Measurements from ENCODE around the gene OR56A3. TPM values are rescaled to one million over a fixed set of nuclear protein-coding genes. Genes with fewer than 3 reads are reported as not detected.

Gene OR56A3
- total and polyA plus RNA-seq, 2 of the 4 experiments (the other 2 are of a cell fraction) = not detected

GRCh38 chr11:5930614-5931013 lies 11.4 kb upstream of the OR56A3 start:
- Histone ChIP-seq H2BK15ac (ENCODE audit: low read depth, low read length) (no peak overlapping the region), H3K9ac (ENCODE audit: low read depth, low read length) (no peak overlapping the region), H3K27me3 (ENCODE audit: control insufficient read depth, insufficient read depth, low read length) (no peaks in the 10 kb centered on the region), H4K91ac (ENCODE audit: insufficient read depth, low read depth, low read length) (no peak overlapping the region), H2AK9ac (replicated peaks; ENCODE audit: low read depth, low read length, poor library complexity) (no peak overlapping the region), H4K20me1 (ENCODE audit: insufficient read depth, low read length) (no peaks in the 10 kb centered on the region), H2BK20ac (ENCODE audit: low read depth, low read length) (no peak overlapping the region), H2BK120ac (ENCODE audit: low read depth, low read length) (no peak overlapping the region), H3K14ac (replicated peaks; ENCODE audit: low read depth, low read length) (no peak overlapping the region), H3K27ac (ENCODE audit: insufficient read depth, low read length) (no peak overlapping the region), H3K9me3 (ENCODE audit: control insufficient read depth, insufficient read depth, low read length) (peaks cover 43% of the 10 kb centered on the region), H3K36me3 (ENCODE audit: control insufficient read depth, insufficient read depth, low read length) (no peaks in the 10 kb centered on the region), H3K18ac (ENCODE audit: low read depth, low read length) (no peak overlapping the region), H2AFZ (replicated peaks; ENCODE audit: low read length, poor library complexity) (no peak overlapping the region), H3K4me3 (ENCODE audit: insufficient read depth, low read depth, low read length) (no peak overlapping the region), H3K56ac (ENCODE audit: extremely low read depth, insufficient read depth, low read length) (no peak overlapping the region), H3K9me1 (ENCODE audit: insufficient read depth, low read length) (no peaks in the 10 kb centered on the region), H4K8ac (ENCODE audit: low read depth in 2 of 2, low read length in 2 of 2) (no peak overlapping the region), H3K79me1 (ENCODE audit: low read depth in 1 of 2, low read length in 2 of 2) (no peaks in the 10 kb centered on the region), H3K4me2 (ENCODE audit: low read depth, low read length) (no peak overlapping the region), H2AK5ac (ENCODE audit: low read depth, low read length) (no peak overlapping the region), H3K4ac (ENCODE audit: low read depth, low read length) (no peak overlapping the region), H3K4me1 (ENCODE audit: control insufficient read depth, insufficient read depth, low read length) (no peaks in the 10 kb centered on the region), H3K23ac (ENCODE audit: low read depth, low read length) (no peak overlapping the region), H4K5ac (ENCODE audit: low read depth, low read length) (no peak overlapping the region), H2BK5ac (ENCODE audit: low read depth, low read length, poor library complexity, severe bottlenecking) (no peak overlapping the region)
- intact Hi-C loops (cut with micrococcal nuclease) (no loop called here), dilution Hi-C loops (cut with HindIII; ENCODE audit: low sequenced_read_pairs, unreplicated experiment) (no loop called here), in situ Hi-C loops (cut with MboI; ENCODE audit: low sequenced_read_pairs) (no loop called here)
- no TSS peak for BruUV-seq (replicated peaks)
- no peak for ATAC-seq (ENCODE audit: low read depth)
- CTCF ChIA-PET = no interaction called here
- no peak for DNase-seq
- 82% methylated on average over 15 of the region's 19 CpGs; no CpG with 5 or more reads in 1 of the 2 experiments for WGBS, 2 experiments (ENCODE audit: extremely low coverage in 2 of 2, insufficient read length in 1 of 2)
- TF ChIP-seq MAZ (IDR thresholded peaks at IDR 0.05; ENCODE audit: borderline replicate concordance, low read depth, low read length) (no peak), RAD21 (IDR thresholded peaks at IDR 0.05; ENCODE audit: low read length) (no peak), ELK1 (IDR thresholded peaks at IDR 0.05; ENCODE audit: borderline replicate concordance, low read depth, low read length) (no peak)
- POLR2A ChIA-PET (ENCODE audit: unreplicated experiment) = no interaction called here
